Astrocyte (in vitro differentiated cells and primary cell): ENCODE results near the gene CLVS2.

Experiments used
- CTCF ChIP-seq: IDR thresholded peaks from 2 replicates; pipeline ENCODE4 v1.5.1; 2011; ENCODE audit warnings: low read depth, mild to moderate bottlenecking, inconsistent platforms, low read length, moderate library complexity; ENCODE audit not compliant: insufficient read depth
- EZH2 ChIP-seq: IDR thresholded peaks from 2 replicates; pipeline ENCODE4 v1.6.1; 2012; ENCODE audit warnings: mild to moderate bottlenecking, low read length, inconsistent platforms; ENCODE audit not compliant: insufficient read depth

GRCh38 chr6:122984393-122984792 lies 11.6 kb upstream of the CLVS2 start:
- TF ChIP-seq CTCF (no peak), EZH2 (no peak)
